OCI-LY3 (cell line): ENCODE measurements around the gene ZNF579.

Experiments used
- H2AFZ ChIP-seq: fragments of 200-600, 300-600 bp; shearing (Covaris generic); 2 replicates; pipeline ENCODE4 v1.6.0; 2014; ENCODE audit warnings: antibody characterized with exemption, low read depth, low read length
- H3K27ac ChIP-seq: fragments of 200-600, 300-600 bp; sonication (generic); 2 replicates; pipeline ENCODE4 v1.5.1; 2014; ENCODE audit warnings: mild to moderate bottlenecking, low read length, moderate library complexity, mixed read lengths
- H3K27me3 ChIP-seq: fragments of 200-600, 300-600 bp; sonication (generic); 2 replicates; pipeline ENCODE4 v1.6.1; 2014; ENCODE audit warnings: low read depth, low read length, mixed read lengths
- H3K36me3 ChIP-seq: fragments of 200-600, 300-600 bp; sonication (generic); replicated peaks from 2 replicates; pipeline ENCODE3; 2014; ENCODE audit warnings: low read depth, low read length, mixed read lengths
- H3K4me1 ChIP-seq: fragments of 300-600, 200-600 bp; sonication (generic); 2 replicates; pipeline ENCODE4 v1.6.1; 2014; ENCODE audit warnings: low read length, mixed read lengths
- H3K4me2 ChIP-seq: fragments of 200-600, 300-600 bp; sonication (generic); 2 replicates; pipeline ENCODE4 v1.6.1; 2014; ENCODE audit warnings: low read length, mixed read lengths
- H3K4me3 ChIP-seq: fragments of 300-600, 200-600 bp; sonication (generic); 2 replicates; pipeline ENCODE4 v1.5.1; 2014; ENCODE audit warnings: antibody characterized with exemption, mild to moderate bottlenecking, low read length, moderate library complexity
- H3K79me2 ChIP-seq: fragments of 300-600, 200-600 bp; shearing (Covaris generic); 2 replicates; pipeline ENCODE4 v1.6.1; 2014; ENCODE audit warnings: mild to moderate bottlenecking, low read length, mixed read lengths
- H3K9ac ChIP-seq: fragments of 300-600, 200-600 bp; shearing (Covaris generic); 2 replicates; pipeline ENCODE4 v1.6.0; 2014; ENCODE audit warnings: mild to moderate bottlenecking, low read length, moderate library complexity
- H3K9me3 ChIP-seq: fragments of 200-600, 300-600 bp; shearing (Covaris generic); 2 replicates; pipeline ENCODE4 v1.6.1; 2014; ENCODE audit warnings: low read length, mixed read lengths; ENCODE audit not compliant: insufficient read depth
- H4K20me1 ChIP-seq: fragments of 200-600, 300-600 bp; sonication (generic); 2 replicates; pipeline ENCODE4 v1.6.1; 2016; ENCODE audit warnings: low read length, mixed read lengths; ENCODE audit not compliant: insufficient read depth
- EZH2phosphoT487 ChIP-seq: fragments of 200-600 bp; shearing (Covaris generic); IDR thresholded peaks from 2 replicates; pipeline ENCODE4 v1.6.1; 2018; ENCODE audit warnings: antibody characterized with exemption, mixed run types, low read depth
- TF ChIP-seq, protein P1 (sequence below): fragments of 200-600, 300-600 bp; sonication (generic); IDR thresholded peaks from 2 replicates; pipeline ENCODE4 v1.5.1; 2014; ENCODE audit warnings: antibody characterized with exemption, low read length, low read depth

The ZNF579 gene

DNA sequence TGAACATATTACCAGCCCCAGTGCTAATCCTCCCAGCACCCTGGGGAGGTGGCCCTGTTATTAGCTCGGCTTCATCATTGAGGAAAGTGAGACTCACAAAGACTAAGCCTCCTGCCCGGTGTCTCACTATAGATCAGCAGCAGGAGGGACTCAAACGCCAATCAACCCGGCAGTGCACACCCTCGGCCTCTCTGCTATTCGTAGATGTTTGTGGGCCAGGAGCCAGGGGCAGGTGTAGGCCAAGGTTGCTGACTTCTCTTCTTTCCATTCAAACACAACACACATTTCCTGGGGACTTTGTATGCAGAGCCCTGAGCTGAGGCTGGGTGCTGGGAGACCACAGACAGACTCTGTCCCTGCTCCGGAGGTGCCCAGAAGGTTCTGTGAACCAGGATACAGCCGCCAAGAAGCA, 25.9 kb downstream of the ZNF579 start:
- no peaks in the 10 kb centered on the region for H3K79me2 ChIP-seq
- H3K4me3 ChIP-seq: no peak overlapping the region
- no peaks in the 10 kb centered on the region for H4K20me1 ChIP-seq
- no peaks in the 10 kb centered on the region for H3K9me3 ChIP-seq
- no peak overlapping the region for H3K27ac ChIP-seq
- H3K4me2 ChIP-seq: no peak overlapping the region
- no peak for TF ChIP-seq EZH2phosphoT487
- TF ChIP-seq, protein P1, sequence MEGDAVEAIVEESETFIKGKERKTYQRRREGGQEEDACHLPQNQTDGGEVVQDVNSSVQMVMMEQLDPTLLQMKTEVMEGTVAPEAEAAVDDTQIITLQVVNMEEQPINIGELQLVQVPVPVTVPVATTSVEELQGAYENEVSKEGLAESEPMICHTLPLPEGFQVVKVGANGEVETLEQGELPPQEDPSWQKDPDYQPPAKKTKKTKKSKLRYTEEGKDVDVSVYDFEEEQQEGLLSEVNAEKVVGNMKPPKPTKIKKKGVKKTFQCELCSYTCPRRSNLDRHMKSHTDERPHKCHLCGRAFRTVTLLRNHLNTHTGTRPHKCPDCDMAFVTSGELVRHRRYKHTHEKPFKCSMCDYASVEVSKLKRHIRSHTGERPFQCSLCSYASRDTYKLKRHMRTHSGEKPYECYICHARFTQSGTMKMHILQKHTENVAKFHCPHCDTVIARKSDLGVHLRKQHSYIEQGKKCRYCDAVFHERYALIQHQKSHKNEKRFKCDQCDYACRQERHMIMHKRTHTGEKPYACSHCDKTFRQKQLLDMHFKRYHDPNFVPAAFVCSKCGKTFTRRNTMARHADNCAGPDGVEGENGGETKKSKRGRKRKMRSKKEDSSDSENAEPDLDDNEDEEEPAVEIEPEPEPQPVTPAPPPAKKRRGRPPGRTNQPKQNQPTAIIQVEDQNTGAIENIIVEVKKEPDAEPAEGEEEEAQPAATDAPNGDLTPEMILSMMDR: no peak
- H3K36me3 ChIP-seq: no peaks in the 10 kb centered on the region
- no peak overlapping the region for H3K9ac ChIP-seq
- peaks cover 10% of the 10 kb centered on the region; the same call in 1 of the 2 replicates for H3K27me3 ChIP-seq
- H2AFZ ChIP-seq: no peak overlapping the region
- peaks cover 5% of the 10 kb centered on the region; the same call in 1 of the 2 replicates for H3K4me1 ChIP-seq

DNA sequence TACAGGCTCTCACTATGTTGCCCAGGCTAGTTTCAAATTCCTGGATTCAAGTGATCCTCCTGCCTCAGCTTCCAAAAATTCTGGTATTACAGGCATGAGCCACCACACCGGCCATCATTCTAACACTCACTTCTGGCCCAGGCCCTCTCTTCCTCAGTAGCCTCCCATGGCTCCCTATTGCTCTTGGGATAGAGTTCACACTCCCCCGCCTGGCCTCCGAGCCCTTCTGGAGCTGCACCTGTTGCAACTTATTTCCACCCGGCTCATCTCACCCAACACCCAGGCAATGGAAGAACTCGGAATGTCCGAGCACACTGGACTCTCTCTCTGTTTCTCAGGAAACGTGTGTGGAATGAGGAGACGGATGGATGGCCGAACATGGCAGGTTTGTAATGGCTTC, 26.3 kb downstream of the ZNF579 start:
- Histone ChIP-seq H3K4me3 (no peak overlapping the region), H4K20me1 (no peaks in the 10 kb centered on the region), H3K79me2 (no peaks in the 10 kb centered on the region), H3K36me3 (no peaks in the 10 kb centered on the region), H3K4me1 (peaks cover 10% of the 10 kb centered on the region; the same call in 1 of the 2 replicates), H3K4me2 (no peak overlapping the region), H2AFZ (no peak overlapping the region), H3K9ac (no peak overlapping the region), H3K9me3 (no peaks in the 10 kb centered on the region), H3K27me3 (peaks cover 10% of the 10 kb centered on the region; the same call in 1 of the 2 replicates), H3K27ac (no peak overlapping the region)
- TF ChIP-seq, protein P1: no peak
- no peak for TF ChIP-seq EZH2phosphoT487

DNA sequence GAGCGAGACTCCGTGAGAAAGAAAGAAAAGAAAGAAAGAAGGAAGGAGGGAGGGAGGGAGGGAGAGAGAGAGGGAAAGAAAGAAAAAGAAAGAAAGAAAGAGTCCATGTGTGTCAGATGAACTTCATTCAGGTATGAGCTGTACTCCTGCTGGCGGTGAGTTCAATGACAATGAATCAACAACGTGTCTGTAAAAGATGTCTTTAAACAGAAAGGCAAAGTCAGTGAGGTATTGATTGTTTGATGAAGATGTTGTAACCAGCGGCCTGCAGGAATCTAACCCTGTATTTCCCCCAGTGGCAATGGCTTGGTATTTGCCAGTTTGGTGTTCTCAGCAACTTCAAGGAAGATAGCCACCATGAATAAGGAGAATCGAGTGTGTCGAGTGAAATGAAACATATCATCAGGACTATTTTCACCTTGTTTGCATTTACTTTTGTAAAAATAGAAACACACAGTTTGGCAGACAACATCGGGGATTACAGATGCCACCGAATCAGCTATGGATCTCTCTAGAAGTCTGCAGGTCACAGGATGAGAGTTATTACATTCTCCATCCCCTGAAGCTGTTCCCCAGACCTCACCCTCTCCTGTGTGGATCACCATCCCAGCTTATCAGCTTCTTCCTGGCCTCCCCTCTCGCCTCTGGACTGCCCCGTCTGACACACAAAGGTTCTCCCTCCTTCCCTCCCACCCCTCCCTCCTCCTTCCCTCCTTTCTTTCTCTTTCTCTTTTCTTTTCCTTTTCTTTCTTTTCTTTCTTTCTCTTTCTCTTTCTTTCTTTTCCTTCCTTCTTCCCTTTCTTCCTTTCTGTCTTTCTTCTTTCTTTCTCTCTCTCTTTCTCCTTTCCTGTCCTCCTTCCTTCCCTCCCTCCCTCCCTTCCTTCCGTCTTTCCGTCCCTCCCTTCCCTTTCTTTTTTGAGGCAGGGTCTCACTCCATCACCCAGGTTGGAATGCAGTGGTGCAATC, 27.1 kb downstream of the ZNF579 start:
- Histone ChIP-seq H3K4me3 (no peak overlapping the region), H4K20me1 (no peaks in the 10 kb centered on the region), H3K27ac (no peak overlapping the region), H3K4me2 (no peak overlapping the region), H3K79me2 (no peaks in the 10 kb centered on the region), H3K36me3 (no peaks in the 10 kb centered on the region), H3K9me3 (no peaks in the 10 kb centered on the region), H2AFZ (no peak overlapping the region), H3K27me3 (peaks cover 10% of the 10 kb centered on the region; the same call in 1 of the 2 replicates), H3K9ac (no peak overlapping the region), H3K4me1 (peaks cover 10% of the 10 kb centered on the region; the same call in 1 of the 2 replicates)
- TF ChIP-seq, protein P1: no peak
- no peak for TF ChIP-seq EZH2phosphoT487

DNA sequence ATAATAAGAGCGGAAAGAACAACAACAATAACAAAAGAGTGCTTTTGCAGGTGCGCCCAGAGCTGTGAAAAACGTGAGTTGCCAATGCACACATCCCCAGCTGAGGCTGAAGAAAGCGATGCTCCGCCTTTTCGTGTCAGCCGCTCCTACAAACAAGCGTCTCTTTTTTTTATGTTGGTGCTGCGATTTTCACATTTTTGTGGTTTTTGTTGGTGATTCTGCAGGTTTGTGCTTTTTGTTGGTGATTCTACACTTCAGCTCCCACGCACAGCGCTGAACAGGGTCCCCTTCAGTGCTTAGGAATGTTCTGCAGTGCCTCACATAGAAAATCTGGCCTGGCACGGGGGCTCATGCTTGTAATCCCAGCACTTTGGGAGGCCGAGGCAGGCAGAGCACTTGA, 28.0 kb downstream of the ZNF579 start:
- Histone ChIP-seq H3K27ac (no peak overlapping the region), H2AFZ (no peak overlapping the region), H4K20me1 (no peaks in the 10 kb centered on the region), H3K36me3 (no peaks in the 10 kb centered on the region), H3K9ac (no peak overlapping the region), H3K9me3 (no peaks in the 10 kb centered on the region), H3K79me2 (no peaks in the 10 kb centered on the region), H3K27me3 (peaks cover 10% of the 10 kb centered on the region; the same call in 1 of the 2 replicates), H3K4me1 (peaks cover 10% of the 10 kb centered on the region; the same call in 1 of the 2 replicates), H3K4me3 (no peak overlapping the region), H3K4me2 (no peak overlapping the region)
- TF ChIP-seq, protein P1: no peak
- TF ChIP-seq EZH2phosphoT487: no peak
